Fibroblast of skin of left quadriceps (primary cell): ENCODE results near the gene CLDN15.
"Not testable (repeated sequence)": the region's sequence is repeated elsewhere in the genome, so short reads cannot be mapped to it uniquely, and the experiment has no call there.

Source experiments
- DNase-seq, 2 experiments: peaks; one replicate each; pipeline ENCODE4 v3.0.0-alpha.2; 2013; ENCODE audit warnings: low read depth in 2 of 2

The CLDN15 gene

DNA sequence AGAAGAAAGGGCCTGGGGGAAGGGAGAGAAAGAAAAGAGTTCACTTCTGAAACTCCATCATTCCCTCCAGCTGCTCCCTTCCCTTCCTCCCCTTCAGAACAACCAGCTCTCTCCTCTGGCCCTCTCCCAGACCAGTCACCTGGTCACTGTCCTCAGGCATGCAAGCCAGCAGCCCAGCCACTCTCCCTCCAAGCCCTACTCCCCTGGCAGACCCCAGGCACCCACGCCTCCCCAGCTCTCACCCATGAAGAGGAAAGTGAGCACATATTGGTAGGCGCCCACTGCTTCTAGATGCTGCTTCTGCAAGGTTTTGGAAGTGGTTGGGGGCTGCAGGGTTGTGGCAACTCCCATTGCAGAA lies 37.1 kb downstream of the CLDN15 start:
- no peak for DNase-seq

DNA sequence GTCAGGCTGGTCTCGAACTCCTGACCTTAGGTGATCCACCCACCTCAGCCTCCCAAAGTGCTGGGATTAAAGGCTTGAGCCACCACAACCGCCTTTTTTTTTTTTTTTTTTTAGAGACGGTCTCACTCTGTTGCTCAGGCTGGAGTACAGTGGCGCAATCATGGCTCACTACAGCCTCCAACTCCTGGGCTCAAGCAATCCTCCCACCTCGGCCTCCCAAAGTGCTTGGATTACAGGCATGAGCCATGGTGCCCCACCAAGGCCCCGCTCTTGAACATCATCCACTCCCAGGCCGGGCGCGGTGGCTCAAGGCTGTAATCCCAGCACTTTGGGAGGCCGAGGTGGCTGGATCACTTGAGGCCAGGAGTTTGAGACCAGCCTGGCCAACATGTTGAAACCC lies 38.1 kb downstream of the CLDN15 start:
- DNase-seq = not testable (repeated sequence)

DNA sequence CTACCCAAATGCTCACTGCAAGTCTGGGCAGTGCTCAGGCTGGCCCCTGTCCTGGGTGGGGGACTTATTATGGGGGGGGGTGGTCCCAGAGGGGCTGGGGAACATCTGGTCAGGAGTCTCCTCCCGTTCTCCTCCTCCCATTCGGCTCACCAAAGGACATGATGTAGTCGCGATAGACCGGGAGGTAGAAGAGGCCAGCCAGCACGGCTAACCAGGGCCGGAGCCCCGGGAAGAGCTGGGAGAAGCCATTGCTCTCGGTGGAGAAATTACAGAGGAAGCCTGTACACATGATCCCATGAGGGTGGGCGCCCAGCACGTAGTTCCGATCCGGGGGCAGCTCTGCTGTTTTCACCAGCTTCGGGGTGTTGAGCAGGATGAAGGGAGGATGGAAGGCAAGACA lies 39.1 kb downstream of the CLDN15 start:
- DNase-seq = no peak

DNA sequence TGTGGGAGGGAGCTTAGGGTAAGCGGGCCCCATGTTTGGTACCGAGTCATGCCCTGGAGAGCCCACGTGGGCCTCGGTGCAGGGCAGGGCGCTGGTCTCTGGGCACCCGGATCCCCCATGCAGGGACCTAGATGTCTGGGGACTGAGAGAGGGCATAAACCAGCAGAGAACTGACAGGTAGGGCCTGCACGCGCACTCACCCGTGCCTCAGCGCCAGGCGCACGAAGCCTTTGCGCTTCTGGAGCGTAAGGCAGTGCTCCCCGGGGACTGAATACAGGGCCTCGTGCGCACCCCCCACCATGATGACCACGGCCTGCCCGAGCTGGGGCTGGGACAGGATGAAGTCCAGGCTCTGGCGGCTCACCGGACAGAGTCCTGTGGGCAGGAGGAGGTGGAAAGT lies 39.6 kb downstream of the CLDN15 start:
- no peak for DNase-seq

GRCh38 chr7:101195884-101196283 lies 41.7 kb downstream of the CLDN15 start:
- DNase-seq = no peak

GRCh38 chr7:101189109-101189508 lies 48.5 kb downstream of the CLDN15 start:
- no peak for DNase-seq

DNA sequence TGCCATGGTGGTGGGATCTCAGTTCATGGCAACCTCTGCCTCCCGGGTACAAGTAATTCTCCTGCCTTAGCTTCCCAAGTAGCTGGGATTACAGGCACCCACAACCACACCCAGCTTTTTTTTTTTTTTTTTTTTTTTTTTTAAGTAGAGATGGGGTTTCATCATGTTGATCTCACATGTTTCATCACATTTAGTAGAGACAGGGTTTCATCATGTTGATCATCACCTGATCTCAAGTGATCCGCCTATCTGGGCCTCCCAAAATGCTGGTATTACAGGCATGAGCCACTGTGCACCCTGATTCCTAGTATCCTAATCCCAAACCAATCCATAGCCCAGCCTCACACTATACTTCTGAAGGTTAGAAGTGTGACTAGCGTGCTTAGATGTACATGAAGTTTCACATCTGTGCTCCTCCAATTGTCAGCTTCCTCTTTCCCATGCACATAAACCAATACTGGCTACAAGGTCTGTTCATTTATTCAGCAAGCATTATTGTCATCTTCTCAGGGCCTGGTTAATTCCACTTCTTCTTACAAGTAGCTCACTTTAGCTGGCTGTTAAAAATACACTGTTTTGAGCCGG lies 50.7 kb downstream of the CLDN15 start:
- no peak for DNase-seq

- no peak for DNase-seq
These were observed 51.4 kb downstream of the CLDN15 start for GRCh38 chr7:101186194-101186593.

DNA sequence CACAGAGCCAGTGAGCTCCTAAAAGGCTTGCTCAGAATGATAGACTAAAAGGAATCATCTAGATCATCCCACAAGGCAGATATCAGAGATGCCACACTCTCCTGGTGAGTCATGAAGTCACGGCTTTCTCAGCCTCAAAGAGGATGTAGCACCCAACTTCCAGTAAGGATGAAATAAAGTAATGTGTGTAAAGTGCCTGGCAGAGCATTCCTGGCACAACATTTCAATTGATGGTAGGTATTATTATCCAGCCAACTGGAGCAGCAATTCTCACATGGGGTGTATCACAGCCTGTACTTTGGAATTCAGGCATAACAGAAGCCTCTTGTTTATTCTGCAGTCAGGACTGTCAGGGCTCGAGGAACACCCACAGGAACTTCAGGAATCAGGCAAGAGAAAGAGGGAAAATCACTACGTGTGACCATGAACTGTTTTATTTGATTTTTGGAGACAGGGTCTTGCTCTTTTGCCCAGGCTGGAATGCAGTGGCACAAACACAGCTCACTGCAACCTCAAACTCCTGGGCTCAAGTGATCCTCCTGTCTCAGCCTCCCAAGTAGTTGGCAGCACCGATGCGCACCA lies 52.3 kb downstream of the CLDN15 start:
- no peak for DNase-seq
